CD8-positive, alpha-beta memory T cell (primary cell): ENCODE measurements around the gene ARID5B. TPM values are rescaled to one million over a fixed set of nuclear protein-coding genes. Genes with fewer than 3 reads are reported as not detected.
A peak's percentile ranks its signal among the peaks of the same experiment; 100 is the strongest.

Source experiments
- CTCF ChIA-PET: fragments of 350-600 bp; sonication (Branson Sonifier 250); formaldehyde crosslinking; loops from one replicate; lab custom pipeline; 2021; ENCODE audit warnings: antibody characterized with exemption; lab: Charles Lee
- POLR2A ChIA-PET: fragments of 350-600 bp; sonication (Branson Sonifier 250); formaldehyde crosslinking; loops from one replicate; lab custom pipeline; 2021; ENCODE audit warnings: antibody characterized with exemption; lab: Charles Lee
- DNase-seq, 5 donors: peaks; one replicate each; pipeline versions ENCODE4 v3.0.0 to v3.0.0-alpha.2; 2020 to 2022; ENCODE audit warnings: mixed read lengths in 1 of 5
- H3K27ac ChIP-seq: one replicate; pipeline ENCODE4 v1.7.0; 2013; ENCODE audit warnings: low read depth, mild to moderate bottlenecking, low read length, moderate library complexity
- H3K27me3 ChIP-seq: 2 replicates; pipeline ENCODE4 v1.7.0; 2013; ENCODE audit warnings: low read length, mild to moderate bottlenecking; ENCODE audit not compliant: insufficient read depth, poor library complexity, severe bottlenecking
- H3K36me3 ChIP-seq: 2 replicates; pipeline ENCODE4 v1.7.0; 2013; ENCODE audit warnings: mild to moderate bottlenecking, low read length, moderate library complexity; ENCODE audit not compliant: insufficient read depth
- H3K4me1 ChIP-seq: 2 replicates; pipeline ENCODE4 v1.7.0; 2013; ENCODE audit warnings: mild to moderate bottlenecking, low read length, moderate library complexity; ENCODE audit not compliant: insufficient read depth
- H3K4me3 ChIP-seq: 2 replicates; pipeline ENCODE4 v1.7.0; 2013; ENCODE audit warnings: mild to moderate bottlenecking, low read length
- H3K9me3 ChIP-seq: 2 replicates; pipeline ENCODE4 v1.7.0; 2013; ENCODE audit warnings: mild to moderate bottlenecking, low read length
- H3K27ac Mint-ChIP-seq, 8 donors: one replicate each; pipeline ENCODE4 v1.8.0; 2020 to 2021; ENCODE audit warnings: mixed read lengths in 8 of 8, mild to moderate bottlenecking in 6 of 8, inconsistent platforms in 3 of 8, moderate library complexity in 3 of 8
- H3K27me3 Mint-ChIP-seq, 2 donors: one replicate each; pipeline ENCODE4 v1.8.0; 2020 to 2021; ENCODE audit warnings: mixed read lengths in 2 of 2, mild to moderate bottlenecking in 1 of 2, moderate library complexity in 1 of 2
- H3K36me3 Mint-ChIP-seq, 3 donors: one replicate each; pipeline ENCODE4 v1.8.0; 2020 to 2021; ENCODE audit warnings: mixed read lengths in 3 of 3, inconsistent platforms in 1 of 3, mild to moderate bottlenecking in 1 of 3
- H3K4me1 Mint-ChIP-seq, 3 donors: one replicate each; pipeline ENCODE4 v1.8.0; 2020 to 2021; ENCODE audit warnings: mixed read lengths in 3 of 3, inconsistent platforms in 1 of 3, mild to moderate bottlenecking in 1 of 3
- H3K4me3 Mint-ChIP-seq, 7 donors: one replicate each; pipeline ENCODE4 v1.8.0; 2020 to 2021; ENCODE audit warnings: mixed read lengths in 7 of 7, mild to moderate bottlenecking in 6 of 7, moderate library complexity in 4 of 7, inconsistent platforms in 2 of 7
- H3K9me3 Mint-ChIP-seq, 5 donors: one replicate each; pipeline ENCODE4 v1.8.0; 2020 to 2022; ENCODE audit warnings: mixed read lengths in 5 of 5, mild to moderate bottlenecking in 3 of 5, moderate library complexity in 2 of 5, inconsistent platforms in 1 of 5
- polyA plus RNA-seq: library from polyadenylated mRNA; unstranded; fragments of 300-500 nt; fragmentation: Illumina TruSeq; gene quantifications from one replicate; pipeline ENCODE4 v1.2.3, GENCODE V29; 2021
- total RNA-seq, 2 experiments: library from RNA; stranded (reverse); gene quantifications; one replicate each; pipeline ENCODE4 v1.2.3, GENCODE V29; 2021

Gene ARID5B
- total and polyA plus RNA-seq, 3 experiments from 2014 or later: 37.1 to 48.7 (median 38.4) TPM

DNA sequence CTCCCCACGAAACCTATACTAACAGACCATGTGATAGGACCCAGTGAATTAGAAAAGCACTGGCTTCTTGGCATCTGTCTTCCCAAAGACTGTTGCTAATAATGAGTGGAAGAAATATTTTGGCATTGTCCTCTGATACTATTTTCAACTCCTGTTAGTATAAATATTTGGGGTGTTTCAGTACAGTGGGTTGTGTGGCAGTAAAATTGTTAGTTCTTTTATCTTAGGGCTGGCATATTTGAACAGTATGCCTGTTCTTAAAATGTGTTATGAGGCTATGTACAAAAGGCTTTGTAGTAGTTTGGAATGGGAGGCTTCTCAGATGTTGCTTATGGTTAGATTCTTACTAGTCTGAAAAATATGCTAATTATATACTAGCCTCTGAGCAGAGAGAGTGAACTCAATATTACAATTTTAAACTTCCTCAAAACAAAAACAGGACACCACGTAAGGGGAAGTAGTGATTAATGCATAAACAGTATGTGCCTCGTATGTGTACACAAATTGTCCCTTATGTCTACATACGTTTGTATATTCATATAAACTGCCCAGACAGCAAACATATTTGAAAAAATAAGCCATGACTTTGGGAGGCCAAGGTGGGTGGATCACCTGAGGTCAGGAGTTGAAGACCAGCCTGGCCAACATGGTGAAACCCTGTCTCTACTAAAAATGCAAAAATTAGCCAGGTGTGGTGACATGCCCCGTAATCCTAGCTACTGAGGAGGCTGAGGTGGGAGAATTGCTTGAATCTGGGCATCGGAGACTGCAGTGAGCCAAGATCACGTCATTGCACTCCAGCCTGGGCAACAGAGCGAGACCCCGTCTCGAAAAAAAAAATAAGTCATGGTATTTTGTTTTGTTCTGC lies 115.4 kb downstream of the ARID5B start:
- Histone ChIP-seq H3K9me3 (no peaks in the 10 kb centered on the region), H3K4me1 (peaks cover 9% of the 10 kb centered on the region), H3K36me3 (no peaks in the 10 kb centered on the region), H3K27me3 (no peaks in the 10 kb centered on the region), H3K4me3 (no peak overlapping the region), H3K27ac (no peak overlapping the region)
- H3K27ac Mint-ChIP-seq: peak overlapping the region in 6 of 8 donors; percentile 8 to 66 (median 25)
- H3K27me3 Mint-ChIP-seq: no peaks in the 10 kb centered on the region
- H3K9me3 Mint-ChIP-seq: no peaks in the 10 kb centered on the region
- peaks cover 40 to 68% (median 67%) of the 10 kb centered on the region in 3 donors for H3K4me1 Mint-ChIP-seq
- H3K36me3 Mint-ChIP-seq: peaks cover 0 to 29% (median 11%) of the 10 kb centered on the region in 3 donors
- ChIA-PET POLR2A (no interaction called here), CTCF (no interaction called here)
- peak overlapping the region in 2 of 7 donors; percentile 13 to 14 for H3K4me3 Mint-ChIP-seq
- DNase-seq: no peak

DNA sequence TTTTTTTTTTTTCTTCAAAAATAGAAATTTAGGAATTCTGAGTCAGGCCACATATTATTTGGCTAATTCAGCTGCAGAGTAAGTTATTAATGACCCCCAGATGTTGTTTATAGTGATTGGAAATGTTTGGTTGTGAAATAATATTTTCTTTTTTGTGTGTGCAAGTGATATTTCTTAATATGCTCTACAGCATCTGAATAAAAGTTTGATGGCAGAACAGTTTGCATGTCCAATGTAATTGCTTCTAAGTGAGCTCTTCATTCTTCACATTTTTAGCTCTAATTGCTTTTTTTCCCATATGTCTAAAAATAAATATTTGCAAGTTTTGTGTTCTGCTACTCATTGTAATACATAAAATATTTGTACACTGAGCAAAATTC lies 116.0 kb downstream of the ARID5B start:
- Mint-ChIP-seq H3K27me3 (no peaks in the 10 kb centered on the region), H3K4me3 (no peak overlapping the region), H3K27ac (peak overlapping the region in 3 of 8 donors; percentile 17 to 55 (median 35)), H3K4me1 (peaks cover 41 to 73% (median 71%) of the 10 kb centered on the region in 3 donors), H3K9me3 (no peaks in the 10 kb centered on the region), H3K36me3 (peaks cover 0 to 22% (median 7%) of the 10 kb centered on the region in 3 donors)
- no peak for DNase-seq
- H3K4me1 ChIP-seq: peaks cover 14% of the 10 kb centered on the region
- no peak overlapping the region for H3K4me3 ChIP-seq
- POLR2A ChIA-PET: interaction anchor here (0.6 kb wide), 1 partner anchor 8 kb away, joined by 5 read pairs; no protein-coding TSS in a partner anchor
- no peak overlapping the region for H3K27ac ChIP-seq
- no peaks in the 10 kb centered on the region for H3K36me3 ChIP-seq
- CTCF ChIA-PET: no interaction called here
- no peaks in the 10 kb centered on the region for H3K9me3 ChIP-seq
- H3K27me3 ChIP-seq: no peaks in the 10 kb centered on the region

DNA sequence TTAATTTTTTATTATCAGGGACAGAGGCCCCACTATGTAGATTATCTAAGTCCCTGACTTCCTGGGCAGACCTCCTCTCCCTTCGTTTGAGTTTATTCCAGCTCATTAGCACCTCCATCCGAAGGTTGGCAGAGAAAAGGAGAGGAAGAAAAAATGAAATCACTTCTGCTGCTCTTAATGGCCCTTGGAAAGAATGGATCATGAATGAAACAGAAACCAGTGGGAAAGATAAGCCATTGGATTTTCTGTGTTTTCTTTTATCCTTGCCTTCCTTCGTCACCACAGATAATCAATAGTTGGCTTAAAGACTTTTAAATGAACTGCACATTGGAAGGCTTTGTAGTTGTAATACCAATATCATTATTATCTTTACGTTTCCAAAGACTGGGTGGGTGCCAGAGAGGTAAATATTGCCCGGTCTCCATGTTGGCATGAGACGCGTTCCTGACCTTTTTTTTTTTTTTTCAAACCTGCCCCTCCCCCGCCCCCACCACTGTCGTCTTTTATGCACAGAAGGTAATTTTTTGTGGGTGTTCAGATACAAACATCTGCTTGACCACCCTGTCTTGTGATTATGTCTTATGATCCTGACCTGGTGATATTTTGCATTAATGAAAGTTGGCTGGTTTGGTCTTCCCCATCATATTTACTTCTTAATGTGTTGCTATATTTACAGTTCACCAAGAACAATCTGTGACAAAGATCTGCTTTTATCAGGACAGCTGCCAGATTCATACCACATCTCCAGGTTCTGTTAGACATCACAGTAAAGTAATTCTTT lies 116.8 kb downstream of the ARID5B start:
- POLR2A ChIA-PET: interaction anchor here (0.6 kb wide), 1 partner anchor 8 kb away, joined by 5 read pairs; no protein-coding TSS in a partner anchor
- H3K27ac ChIP-seq: no peak overlapping the region
- H3K4me1 Mint-ChIP-seq: peaks cover 49 to 81% (median 79%) of the 10 kb centered on the region in 3 donors
- no peaks in the 10 kb centered on the region for H3K27me3 Mint-ChIP-seq
- H3K36me3 ChIP-seq: no peaks in the 10 kb centered on the region
- no peak overlapping the region for H3K4me3 ChIP-seq
- H3K4me3 Mint-ChIP-seq: no peak overlapping the region
- no peaks in the 10 kb centered on the region for H3K9me3 ChIP-seq
- no peak for DNase-seq
- peaks cover 14% of the 10 kb centered on the region for H3K4me1 ChIP-seq
- H3K27ac Mint-ChIP-seq: peak overlapping the region in 2 of 8 donors; percentile 9 to 22
- CTCF ChIA-PET: no interaction called here
- H3K27me3 ChIP-seq: no peaks in the 10 kb centered on the region
- H3K9me3 Mint-ChIP-seq: no peaks in the 10 kb centered on the region
- H3K36me3 Mint-ChIP-seq: peaks cover 0 to 20% (median 7%) of the 10 kb centered on the region in 3 donors

DNA sequence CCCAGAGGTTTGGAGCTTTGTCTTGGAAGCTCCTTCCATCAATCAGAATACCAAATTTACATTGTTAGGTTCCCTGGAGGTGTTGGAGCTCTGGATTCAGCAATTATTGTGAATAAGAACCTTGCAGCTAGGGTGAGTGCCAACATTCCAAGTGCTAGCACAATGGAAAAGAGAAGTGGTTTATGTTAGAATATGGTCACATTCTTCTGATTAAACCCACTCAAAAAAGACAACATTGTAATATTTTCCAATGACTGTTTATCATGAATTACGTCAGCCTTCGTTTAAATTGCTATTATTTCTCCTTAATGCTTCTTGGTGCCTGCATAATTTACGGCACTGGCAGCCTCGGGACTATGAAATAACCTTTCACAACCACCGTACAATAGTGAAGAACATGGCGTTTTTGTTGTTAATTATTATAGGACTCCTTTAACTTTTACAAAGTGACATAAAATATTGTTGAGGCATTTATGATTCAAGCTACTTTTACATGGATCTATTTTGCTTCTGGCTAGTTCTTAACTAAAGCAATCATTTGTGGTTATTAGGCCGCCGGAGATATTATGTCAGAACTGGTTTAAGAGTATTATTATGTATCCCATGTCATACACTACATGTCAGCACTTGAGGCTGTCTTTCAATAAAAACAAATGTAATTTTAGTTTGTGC lies 117.7 kb downstream of the ARID5B start:
- CTCF ChIA-PET: interaction anchor here (1.1 kb wide), 1 partner anchor 49 kb away, joined by 3 read pairs; no protein-coding TSS in a partner anchor
- Mint-ChIP-seq H3K4me3 (no peak overlapping the region), H3K9me3 (no peaks in the 10 kb centered on the region), H3K4me1 (peaks cover 50 to 88% (median 85%) of the 10 kb centered on the region in 3 donors), H3K27me3 (no peaks in the 10 kb centered on the region), H3K27ac (peak overlapping the region in 2 of 8 donors; percentile 18 to 42), H3K36me3 (peaks cover 0 to 15% (median 4%) of the 10 kb centered on the region in 3 donors)
- Histone ChIP-seq H3K27ac (no peak overlapping the region), H3K4me1 (peaks cover 14% of the 10 kb centered on the region), H3K9me3 (no peaks in the 10 kb centered on the region), H3K27me3 (no peaks in the 10 kb centered on the region), H3K4me3 (no peak overlapping the region), H3K36me3 (no peaks in the 10 kb centered on the region)
- POLR2A ChIA-PET: no interaction called here
- DNase-seq: no peak

DNA sequence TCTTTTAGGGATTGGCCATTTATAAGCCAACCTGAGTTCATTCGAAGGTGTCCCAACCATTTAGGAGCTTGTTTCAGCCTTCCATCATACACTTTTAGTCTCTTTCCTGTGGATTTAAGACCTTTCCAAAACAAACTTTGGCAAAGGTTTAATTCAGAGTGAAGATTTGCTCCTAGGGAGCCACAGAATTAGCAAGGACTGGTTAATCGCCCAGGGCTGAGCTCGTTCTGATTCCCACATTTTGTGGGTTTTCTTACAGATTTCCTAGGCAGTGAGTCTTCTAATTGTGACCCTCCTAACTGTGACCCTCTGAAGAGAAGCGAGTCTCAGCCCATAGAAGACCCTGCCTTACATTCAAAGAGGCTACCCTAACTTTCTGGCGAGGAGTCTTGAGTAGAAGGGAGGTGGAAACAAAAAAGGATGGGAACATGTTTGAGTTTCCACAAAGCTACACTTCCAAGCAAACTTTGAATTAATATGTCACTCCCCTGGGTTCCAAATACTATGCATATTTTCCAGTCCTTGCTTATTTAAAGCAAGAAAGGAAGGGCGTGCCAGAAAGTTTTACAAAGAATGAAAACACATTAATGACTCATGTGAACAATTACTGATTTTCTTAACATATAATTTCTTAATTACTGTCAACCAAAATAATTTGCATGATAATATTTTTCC lies 118.3 kb downstream of the ARID5B start:
- DNase-seq: no peak
- Mint-ChIP-seq H3K27ac (peak overlapping the region in 2 of 8 donors; percentile 18 to 32), H3K4me1 (peaks cover 48 to 92% (median 90%) of the 10 kb centered on the region in 3 donors), H3K4me3 (peak overlapping the region in 1 of 7 donors; percentile 9), H3K9me3 (no peaks in the 10 kb centered on the region), H3K36me3 (peaks cover 0 to 12% (median 0%) of the 10 kb centered on the region in 3 donors), H3K27me3 (no peaks in the 10 kb centered on the region)
- Histone ChIP-seq H3K27me3 (no peaks in the 10 kb centered on the region), H3K4me3 (no peak overlapping the region), H3K36me3 (no peaks in the 10 kb centered on the region), H3K4me1 (peaks cover 14% of the 10 kb centered on the region), H3K27ac (no peak overlapping the region), H3K9me3 (no peaks in the 10 kb centered on the region)
- CTCF ChIA-PET: interaction anchor here (1.1 kb wide), 1 partner anchor 50 kb away, joined by 3 read pairs; no protein-coding TSS in a partner anchor
- POLR2A ChIA-PET: no interaction called here

DNA sequence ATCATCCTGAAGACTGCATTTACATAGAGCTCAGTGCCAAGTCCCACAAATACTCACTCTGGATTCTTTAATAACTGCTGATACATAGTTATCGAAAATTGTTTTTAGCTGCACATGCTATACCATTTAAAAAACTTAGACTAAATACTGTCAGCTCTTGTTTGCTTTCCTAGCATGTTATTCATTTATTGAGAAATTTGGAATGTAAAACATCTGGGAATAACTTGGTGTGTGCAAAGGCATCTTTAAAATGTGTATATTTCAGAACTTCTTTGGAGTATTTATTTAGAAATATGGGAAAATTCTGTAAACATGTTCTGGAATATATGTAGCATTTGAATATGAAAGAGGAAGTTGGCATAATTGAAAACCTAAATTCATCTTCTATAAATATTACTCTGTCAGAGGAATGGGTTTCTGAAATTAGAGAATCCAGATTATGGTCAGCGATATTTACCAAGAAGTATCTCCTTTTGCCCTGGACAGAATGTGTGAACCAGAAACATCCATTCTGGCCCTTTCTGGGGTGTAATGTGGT lies 119.7 kb downstream of the ARID5B start:
- no peak overlapping the region for H3K4me3 Mint-ChIP-seq
- H3K4me1 Mint-ChIP-seq: peaks cover 52 to 95% (median 93%) of the 10 kb centered on the region in 3 donors
- no peaks in the 10 kb centered on the region for H3K27me3 Mint-ChIP-seq
- H3K27ac Mint-ChIP-seq: no peak overlapping the region
- peaks cover 0 to 10% (median 2%) of the 10 kb centered on the region in 3 donors for H3K36me3 Mint-ChIP-seq
- DNase-seq: no peak
- Histone ChIP-seq H3K4me3 (no peak overlapping the region), H3K4me1 (peaks cover 14% of the 10 kb centered on the region), H3K27ac (no peak overlapping the region), H3K9me3 (no peaks in the 10 kb centered on the region), H3K27me3 (no peaks in the 10 kb centered on the region), H3K36me3 (no peaks in the 10 kb centered on the region)
- H3K9me3 Mint-ChIP-seq: no peaks in the 10 kb centered on the region
- ChIA-PET CTCF (interaction anchor here (1.1 kb wide), 1 partner anchor 224 kb away, joined by 3 read pairs; no protein-coding TSS in a partner anchor), POLR2A (no interaction called here)
